HG03025 (cell line): Measurements from ENCODE around the gene CAPN5.

ENCODE experiments used
- ATAC-seq: cut with Tn5 transposase; IDR thresholded peaks from one replicate; pipeline ENCODE4 v1.9.1; 2021; ENCODE audit warnings: mild to moderate bottlenecking, moderate library complexity; ENCODE audit not compliant: unreplicated experiment, low FRiP score

CAPN5 gene

DNA sequence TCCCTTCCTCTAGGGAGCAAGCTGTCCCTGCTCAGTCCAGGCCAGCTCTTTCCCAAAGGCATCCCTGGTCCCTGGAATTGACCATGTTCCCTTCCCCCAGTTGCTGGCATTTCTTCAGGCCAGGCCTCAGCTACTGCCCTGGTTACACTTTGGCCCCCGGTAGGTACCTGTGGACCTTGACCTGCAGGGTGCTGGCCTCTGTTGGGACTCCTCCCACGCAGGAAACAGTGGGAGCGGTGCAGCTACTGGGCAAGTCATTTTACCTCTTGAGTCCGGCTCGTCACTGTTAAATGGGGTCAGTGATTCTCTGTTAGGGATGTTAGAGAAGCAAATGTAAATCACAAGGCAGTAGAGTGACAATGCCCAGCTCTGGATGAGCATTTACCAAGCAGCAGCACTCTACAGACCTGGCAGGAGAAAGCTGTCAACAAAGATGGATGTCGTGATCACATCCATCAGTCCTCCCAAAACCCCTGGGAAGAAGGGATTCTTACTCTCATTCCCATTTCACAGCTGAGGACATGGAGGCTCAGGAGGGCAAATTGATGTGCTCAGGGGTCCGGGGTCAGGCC, 78.2 kb downstream of the CAPN5 start:
- ATAC-seq: no peak

DNA sequence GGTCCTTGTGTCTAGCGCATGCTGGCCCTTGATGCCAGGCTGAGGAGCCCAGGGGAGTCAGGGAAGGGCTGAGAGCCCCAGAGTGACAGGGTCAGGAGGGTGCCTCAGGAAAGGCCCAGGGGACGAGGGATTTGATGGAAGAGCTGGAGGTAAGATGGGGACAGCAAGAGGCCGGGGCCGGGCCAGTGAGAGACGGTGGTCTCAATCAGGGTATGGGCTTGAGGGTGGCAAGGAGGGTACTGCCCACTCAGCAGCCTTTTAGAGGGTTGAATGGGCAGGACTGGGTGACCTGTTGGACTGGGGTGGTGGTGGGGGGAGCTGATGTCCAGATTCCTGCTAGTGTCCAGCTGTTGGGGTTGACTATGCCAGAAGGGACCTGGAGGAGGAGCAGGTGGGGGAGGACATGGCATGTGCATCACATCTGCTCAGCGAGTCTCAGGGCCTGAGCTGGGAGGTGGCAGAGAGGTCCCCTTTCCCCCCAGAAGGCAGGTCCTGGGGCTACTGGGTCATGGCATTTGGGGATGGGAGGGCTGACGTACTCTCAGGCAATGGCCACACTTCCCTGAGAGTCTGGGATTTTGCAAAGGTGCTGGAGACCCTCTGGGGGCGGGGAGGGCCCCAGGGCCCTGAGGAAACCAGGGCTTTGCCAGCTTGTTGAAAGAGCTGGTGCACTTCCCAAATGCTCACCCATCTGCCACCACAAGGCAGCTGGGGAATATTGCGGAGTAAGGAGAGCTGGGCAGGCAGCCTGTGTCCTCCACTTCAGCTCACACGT, 79.7 kb downstream of the CAPN5 start:
- no peak for ATAC-seq

GRCh38 chr11:77147036-77147315, 80.2 kb downstream of the CAPN5 start:
- no peak for ATAC-seq

GRCh38 chr11:77147668-77148321, 81.0 kb downstream of the CAPN5 start:
- no peak for ATAC-seq

DNA sequence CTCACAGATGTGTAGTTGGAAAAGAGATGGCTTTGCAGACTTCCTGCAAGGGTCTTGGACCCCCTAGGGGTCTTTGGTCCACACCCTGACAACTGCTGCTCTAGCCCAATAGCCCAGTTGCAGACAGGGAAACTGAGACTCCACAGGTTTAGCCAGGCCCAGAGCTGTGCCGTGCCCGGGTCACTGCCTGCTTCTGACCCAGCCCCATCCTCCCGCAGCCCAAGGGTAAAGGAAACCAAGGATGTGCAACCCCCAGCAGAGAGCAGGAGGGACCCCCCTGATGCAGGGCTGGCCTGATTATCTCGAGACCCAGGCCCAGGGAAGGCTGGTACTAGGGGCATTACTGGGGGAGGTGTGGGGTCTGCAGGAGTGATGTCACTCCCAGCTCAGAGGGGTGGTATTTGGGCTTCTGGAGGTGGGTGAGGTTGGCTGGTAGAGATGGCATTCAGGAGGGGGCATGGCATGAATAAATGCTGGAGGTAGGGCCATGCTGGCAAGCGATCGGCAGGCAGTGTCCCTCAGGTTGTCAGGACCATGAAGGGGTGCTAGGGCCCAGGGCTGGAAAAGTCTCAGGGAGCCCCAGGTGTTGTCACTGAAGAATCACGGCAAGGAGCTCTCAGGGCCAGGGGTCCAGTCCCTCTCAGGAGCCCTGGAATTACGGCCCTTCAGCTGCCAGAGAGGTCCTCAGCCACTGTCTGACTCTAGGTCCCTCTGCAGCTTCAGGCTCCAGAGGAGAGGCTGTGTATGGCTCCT, 82.4 kb downstream of the CAPN5 start:
- ATAC-seq: no peak

GRCh38 chr11:77149716-77150392, 83.1 kb downstream of the CAPN5 start:
- ATAC-seq: no peak

DNA sequence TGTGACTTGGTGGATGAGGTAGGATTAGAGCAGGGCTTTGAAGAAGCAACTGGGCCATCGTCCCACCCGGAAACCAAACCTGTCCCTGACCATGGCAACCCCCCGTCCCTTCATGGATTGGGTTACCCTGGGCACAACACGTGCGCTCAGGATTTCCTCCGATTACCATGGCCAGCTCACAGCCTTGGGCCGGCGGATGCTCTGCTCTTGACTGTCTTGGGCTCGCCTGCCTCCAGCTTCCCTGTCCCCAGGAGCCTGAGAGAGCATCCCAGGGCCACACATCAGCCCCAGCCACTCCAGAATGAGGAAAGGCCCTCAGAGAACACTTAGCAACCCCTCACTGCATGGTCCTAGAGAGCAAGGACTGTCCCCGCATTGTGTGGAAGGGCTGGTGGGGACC, 84.1 kb downstream of the CAPN5 start:
- ATAC-seq: no peak

- no peak for ATAC-seq
These were observed 85.2 kb downstream of the CAPN5 start for GRCh38 chr11:77151804-77152509.

DNA sequence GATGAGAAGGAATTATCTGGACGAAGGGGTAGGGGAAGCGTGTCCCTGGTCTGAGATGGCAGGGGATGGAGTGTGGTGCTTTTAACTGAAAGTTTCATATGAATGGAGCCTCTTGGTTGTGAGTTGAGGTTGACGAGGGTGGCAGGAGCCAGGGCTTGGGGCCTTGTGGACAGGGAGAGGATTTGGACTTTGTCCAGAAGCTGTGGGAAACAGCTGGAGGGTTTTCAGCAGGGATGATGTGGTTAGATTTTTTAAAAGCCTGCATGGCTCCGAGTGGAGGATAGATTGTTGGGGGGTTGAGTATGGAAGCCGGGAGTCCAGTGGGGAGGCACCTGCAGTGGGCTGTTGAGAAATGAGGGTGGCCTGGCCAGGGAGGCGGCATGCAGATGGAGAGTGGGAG, 86.1 kb downstream of the CAPN5 start:
- ATAC-seq: no peak

DNA sequence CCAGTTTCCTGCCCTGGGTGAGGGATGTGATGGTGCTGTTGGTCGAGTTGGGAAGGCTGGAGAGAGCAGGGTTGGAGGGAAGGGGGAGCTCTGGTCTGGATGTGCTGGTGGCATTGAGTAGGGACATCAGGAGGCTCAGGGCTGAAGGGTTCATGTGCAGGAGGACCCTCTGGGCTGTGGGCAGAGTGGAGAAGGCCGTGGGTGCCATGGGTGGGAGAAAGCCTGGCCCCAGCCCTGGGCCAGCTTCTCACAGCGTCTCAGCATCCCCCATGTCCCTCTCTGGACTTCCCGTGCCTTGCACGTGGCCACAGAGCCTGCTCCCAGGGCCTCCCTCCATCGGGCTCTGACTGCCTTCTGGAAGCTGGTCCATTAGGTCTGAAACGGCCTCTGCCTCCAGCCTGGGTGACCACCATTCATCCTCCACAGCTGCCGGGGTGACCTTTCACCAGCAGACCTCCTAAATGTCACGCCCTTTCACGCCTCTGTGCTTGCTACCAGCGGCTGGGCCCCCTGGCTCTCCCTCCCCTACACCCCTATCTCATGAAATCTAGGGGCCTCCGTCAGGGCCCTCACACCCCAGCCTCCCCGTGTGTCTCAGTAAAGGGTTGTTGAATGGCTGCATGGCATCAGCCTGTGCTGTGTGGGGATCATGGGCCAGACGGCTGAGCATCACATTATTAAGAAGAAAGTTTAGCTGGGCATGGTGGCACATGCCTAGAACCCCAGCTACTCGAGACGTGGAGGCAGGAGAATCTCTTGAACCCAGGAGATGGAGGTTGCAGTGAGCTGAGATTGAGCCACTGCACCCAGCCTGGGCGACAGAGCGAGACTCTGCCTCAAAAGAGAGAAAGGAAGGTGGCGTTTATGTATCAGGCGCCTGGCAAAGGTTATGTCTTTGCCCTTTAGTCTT, 86.8 kb downstream of the CAPN5 start:
- no peak for ATAC-seq

GRCh38 chr11:77154381-77155081, 87.8 kb downstream of the CAPN5 start:
- ATAC-seq: no peak

DNA sequence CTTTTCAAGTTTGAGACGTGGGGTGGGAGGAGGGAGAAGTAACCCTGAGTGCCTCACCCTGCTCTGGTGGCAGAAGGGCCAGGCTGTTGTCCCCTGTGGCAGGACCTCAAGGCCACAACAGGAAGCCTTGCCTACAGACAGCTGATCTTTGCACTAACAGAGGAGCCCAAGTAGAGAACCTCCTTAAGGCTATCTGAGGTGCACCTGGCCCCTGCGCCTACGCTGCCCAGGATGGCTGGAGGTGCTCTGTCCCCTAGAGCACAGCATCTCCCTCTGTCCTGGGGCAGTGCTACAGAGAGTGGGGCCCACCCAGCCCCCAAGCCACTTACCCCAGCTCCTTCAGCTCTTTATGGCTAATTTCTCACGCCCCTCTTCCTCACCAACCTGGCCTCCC, 88.3 kb downstream of the CAPN5 start:
- no peak for ATAC-seq

DNA sequence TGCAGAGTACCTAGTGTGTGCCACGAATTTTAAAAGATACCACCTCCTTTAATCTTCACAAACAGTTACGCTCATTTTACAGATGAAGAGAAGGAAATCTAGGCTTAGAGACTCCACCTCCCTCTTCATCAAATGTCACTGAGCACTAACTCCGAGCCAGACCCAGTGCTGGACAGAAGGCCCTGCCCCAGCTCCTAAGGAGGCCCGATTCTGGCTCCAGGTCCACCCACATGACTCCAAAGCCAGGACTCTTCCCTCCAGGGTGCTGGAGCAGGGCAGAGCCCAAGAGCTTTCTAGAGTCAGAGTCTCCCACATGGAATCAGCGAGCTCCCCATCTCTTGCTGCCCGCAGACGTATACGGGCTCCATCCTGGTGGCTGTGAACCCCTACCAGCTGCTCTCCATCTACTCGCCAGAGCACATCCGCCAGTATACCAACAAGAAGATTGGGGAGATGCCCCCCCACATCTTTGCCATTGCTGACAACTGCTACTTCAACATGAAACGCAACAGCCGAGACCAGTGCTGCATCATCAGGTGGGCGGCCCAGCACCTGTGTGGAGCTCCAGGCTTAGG, 88.9 kb downstream of the CAPN5 start:
- ATAC-seq: no peak

DNA sequence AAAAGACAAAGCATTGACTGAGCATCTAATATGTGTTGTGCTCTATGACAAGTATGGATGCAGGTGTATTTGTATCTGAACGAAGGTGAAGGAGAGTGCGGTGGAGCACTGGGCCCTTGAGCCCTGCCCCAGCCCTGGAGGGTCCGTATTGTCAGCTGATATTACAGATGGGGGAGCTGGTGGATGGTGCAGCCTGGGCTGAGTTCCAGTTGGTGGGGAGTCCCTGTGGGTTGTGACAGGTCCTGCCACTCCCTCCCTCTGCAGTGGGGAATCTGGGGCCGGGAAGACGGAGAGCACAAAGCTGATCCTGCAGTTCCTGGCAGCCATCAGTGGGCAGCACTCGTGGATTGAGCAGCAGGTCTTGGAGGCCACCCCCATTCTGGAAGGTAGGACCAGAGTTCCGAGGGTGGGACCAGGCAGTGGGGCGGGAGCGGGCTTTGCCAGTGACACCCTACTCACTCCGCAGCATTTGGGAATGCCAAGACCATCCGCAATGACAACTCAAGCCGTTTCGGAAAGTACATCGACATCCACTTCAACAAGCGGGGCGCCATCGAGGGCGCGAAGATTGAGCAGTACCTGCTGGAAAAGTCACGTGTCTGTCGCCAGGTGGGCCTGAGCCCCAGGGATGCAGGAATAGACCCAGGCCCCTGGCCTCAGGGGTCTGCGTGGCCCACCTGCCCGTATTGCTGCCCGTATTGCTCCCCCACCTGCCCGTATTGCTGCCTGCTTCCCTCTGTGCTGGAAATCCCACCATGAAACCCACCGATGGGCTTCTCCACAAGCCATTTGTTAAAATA, 89.8 kb downstream of the CAPN5 start:
- ATAC-seq: no peak

DNA sequence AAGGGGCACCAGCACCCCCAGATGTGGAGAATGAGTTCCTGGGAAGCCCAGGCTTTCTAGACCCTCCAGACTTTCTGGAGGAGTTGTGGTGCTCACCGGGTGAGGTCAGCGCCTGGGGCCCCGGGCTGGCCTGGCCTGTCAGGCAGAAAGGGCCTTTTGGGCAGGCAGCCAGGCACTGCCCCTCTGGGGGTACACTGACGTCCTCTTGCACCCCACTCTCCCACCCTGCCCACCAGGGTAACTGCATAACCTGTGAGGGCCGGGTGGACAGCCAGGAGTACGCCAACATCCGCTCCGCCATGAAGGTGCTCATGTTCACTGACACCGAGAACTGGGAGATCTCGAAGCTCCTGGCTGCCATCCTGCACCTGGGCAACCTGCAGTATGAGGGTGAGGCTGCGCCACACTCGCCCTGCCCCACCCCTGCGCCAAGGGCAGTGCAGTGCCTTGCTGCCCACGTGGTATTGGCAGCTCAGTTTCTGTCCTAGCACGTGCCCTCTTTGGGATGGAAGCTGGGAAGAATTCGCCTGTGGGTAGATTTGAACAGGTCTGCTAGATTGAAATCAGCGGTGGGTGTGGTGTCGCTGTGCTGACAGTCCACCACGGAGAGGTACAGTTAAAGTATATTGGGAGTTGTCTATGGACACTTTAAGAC, 91.4 kb downstream of the CAPN5 start:
- no peak for ATAC-seq

GRCh38 chr11:77159219-77159936, 92.6 kb downstream of the CAPN5 start:
- ATAC-seq: no peak
